Measurements from ENCODE around the gene SEPTIN5. TPM values are rescaled to one million over a fixed set of nuclear protein-coding genes. Genes with fewer than 3 reads are reported as not detected.

SEPTIN5 gene
- total RNA-seq, 1 experiment from 2014 or later: 50.4 TPM

- Histone ChIP-seq H3K27me3 (replicated peaks; ENCODE audit: insufficient read depth, low read depth, low read length, poor library complexity) (no peaks in the 10 kb centered on the region), H3K4me1 (ENCODE audit: insufficient read depth, low read length, poor library complexity, severe bottlenecking) (peaks cover 23% of the 10 kb centered on the region), H3K36me3 (ENCODE audit: insufficient read depth, low read length, poor library complexity, severe bottlenecking) (no peaks in the 10 kb centered on the region), H3K27ac (ENCODE audit: low read depth, low read length, poor library complexity, severe bottlenecking) (no peak overlapping the region), H3K4me3 (ENCODE audit: low read depth, low read length, poor library complexity, severe bottlenecking) (no peak overlapping the region), H3K9me3 (ENCODE audit: low read depth, low read length, poor library complexity, severe bottlenecking) (no peaks in the 10 kb centered on the region)
- intact Hi-C loops (cut with micrococcal nuclease; ENCODE audit: unreplicated experiment): no loop called here
- no TSS peak for BruUV-seq (replicated peaks)
- no peak for DNase-seq (ENCODE audit: low spot score)
- TF ChIP-seq CTCF (conservative IDR thresholded peaks at IDR 0.05; ENCODE audit: low read depth, low read length) (no peak), EZH2 (IDR thresholded peaks at IDR 0.05; ENCODE audit: borderline replicate concordance, low read depth, low read length, poor library complexity, severe bottlenecking) (no peak)
- ChIA-PET POLR2A (ENCODE audit: low non-redundant PET) (no interaction called here), CTCF (no interaction called here)
Measured at GRCh38 chr22:19668748-19669147, 45.6 kb upstream of the SEPTIN5 start.

- no peak for DNase-seq (ENCODE audit: low spot score)
- intact Hi-C loops (cut with micrococcal nuclease; ENCODE audit: unreplicated experiment): no loop called here
- CTCF ChIA-PET: no interaction called here
Measured at GRCh38 chr22:19669570-19669969, 44.7 kb upstream of the SEPTIN5 start.

GRCh38 chr22:19671316-19671715, 43.0 kb upstream of the SEPTIN5 start:
- intact Hi-C loops (cut with micrococcal nuclease; ENCODE audit: unreplicated experiment): no loop called here
- TF ChIP-seq CTCF (conservative IDR thresholded peaks at IDR 0.05; ENCODE audit: low read depth, low read length) (no peak), EZH2 (IDR thresholded peaks at IDR 0.05; ENCODE audit: borderline replicate concordance, low read depth, low read length, poor library complexity, severe bottlenecking) (no peak)
- Histone ChIP-seq H3K36me3 (ENCODE audit: insufficient read depth, low read length, poor library complexity, severe bottlenecking) (no peaks in the 10 kb centered on the region), H3K27ac (ENCODE audit: low read depth, low read length, poor library complexity, severe bottlenecking) (no peak overlapping the region), H3K9me3 (ENCODE audit: low read depth, low read length, poor library complexity, severe bottlenecking) (no peaks in the 10 kb centered on the region), H3K27me3 (replicated peaks; ENCODE audit: insufficient read depth, low read depth, low read length, poor library complexity) (no peaks in the 10 kb centered on the region), H3K4me1 (ENCODE audit: insufficient read depth, low read length, poor library complexity, severe bottlenecking) (peaks cover 3% of the 10 kb centered on the region), H3K4me3 (ENCODE audit: low read depth, low read length, poor library complexity, severe bottlenecking) (no peak overlapping the region)
- ChIA-PET POLR2A (ENCODE audit: low non-redundant PET) (no interaction called here), CTCF (no interaction called here)
- DNase-seq (ENCODE audit: low spot score): no peak
- BruUV-seq (replicated peaks): no TSS peak

More at GRCh38 chr22:19669570-19669969, 44.7 kb upstream of the SEPTIN5 start:
- no TSS peak for BruUV-seq (replicated peaks)
- H3K27me3 ChIP-seq (replicated peaks; ENCODE audit: insufficient read depth, low read depth, low read length, poor library complexity): no peaks in the 10 kb centered on the region
- no peak overlapping the region for H3K4me3 ChIP-seq (ENCODE audit: low read depth, low read length, poor library complexity, severe bottlenecking)
- TF ChIP-seq EZH2 (IDR thresholded peaks at IDR 0.05; ENCODE audit: borderline replicate concordance, low read depth, low read length, poor library complexity, severe bottlenecking) (no peak), CTCF (conservative IDR thresholded peaks at IDR 0.05; ENCODE audit: low read depth, low read length) (no peak)
- H3K36me3 ChIP-seq (ENCODE audit: insufficient read depth, low read length, poor library complexity, severe bottlenecking): no peaks in the 10 kb centered on the region
- no peak overlapping the region for H3K27ac ChIP-seq (ENCODE audit: low read depth, low read length, poor library complexity, severe bottlenecking)
- H3K9me3 ChIP-seq (ENCODE audit: low read depth, low read length, poor library complexity, severe bottlenecking): no peaks in the 10 kb centered on the region
- POLR2A ChIA-PET (ENCODE audit: low non-redundant PET): no interaction called here
- peaks cover 14% of the 10 kb centered on the region for H3K4me1 ChIP-seq (ENCODE audit: insufficient read depth, low read length, poor library complexity, severe bottlenecking)

Data from A673 (cell line).